IMR-90 (cell line): ENCODE data around the gene CEP95. TPM values are rescaled to one million over a fixed set of nuclear protein-coding genes. Genes with fewer than 3 reads are reported as not detected.

Source experiments
- ATAC-seq: fragments of 200-7000 bp; cut with Tn5 transposase; 2 replicates; pipeline ENCODE4 v1.9.1; 2020; ENCODE audit warnings: low read depth, mild to moderate bottlenecking, moderate library complexity
- BruUV-seq: library from RNA; stranded (reverse); fragments of 400-500 nt; replicated peaks from 2 replicates; lab custom pipeline; 2021; lab: Mats Ljungman, UMichigan
- CTCF ChIA-PET: fragments of 300-600 bp; formaldehyde crosslinking; extraction: SDS; loops from one replicate; lab custom pipeline; 2021; ENCODE audit warnings: antibody characterized with exemption; lab: Yijun Ruan, JAX
- POLR2A ChIA-PET: fragments of 300-600 bp; sonication (Branson Sonifier 250); formaldehyde crosslinking; loops from one replicate; lab custom pipeline; 2022; ENCODE audit warnings: antibody characterized with exemption; ENCODE audit not compliant: unreplicated experiment; lab: Charles Lee
- DNase-seq: peaks from one replicate; pipeline ENCODE4 v3.0.0; 2013
- H2AFZ ChIP-seq: replicated peaks from 2 replicates; pipeline ENCODE3; 2013; ENCODE audit warnings: low read length, mild to moderate bottlenecking; ENCODE audit not compliant: poor library complexity
- H2AK5ac ChIP-seq: 2 replicates; pipeline ENCODE4 v1.6.1; 2013; ENCODE audit warnings: low read depth, low read length, inconsistent platforms
- H2AK9ac ChIP-seq: replicated peaks from 2 replicates; pipeline ENCODE3; 2013; ENCODE audit warnings: mild to moderate bottlenecking, low read depth, low read length, moderate library complexity; ENCODE audit not compliant: poor library complexity
- H2BK120ac ChIP-seq: 2 replicates; pipeline ENCODE4 v1.6.1; 2013; ENCODE audit warnings: low read depth, low read length, inconsistent platforms
- H2BK15ac ChIP-seq: 3 replicates; pipeline ENCODE4 v1.6.1; 2013; ENCODE audit warnings: low read depth, low read length, inconsistent platforms
- H2BK20ac ChIP-seq: 2 replicates; pipeline ENCODE4 v1.6.1; 2013; ENCODE audit warnings: low read depth, mild to moderate bottlenecking, inconsistent platforms, low read length, moderate library complexity
- H2BK5ac ChIP-seq: 2 replicates; pipeline ENCODE4 v1.6.1; 2013; ENCODE audit warnings: mild to moderate bottlenecking, low read depth, low read length, inconsistent platforms; ENCODE audit not compliant: poor library complexity, severe bottlenecking
- H3K14ac ChIP-seq: replicated peaks from 2 replicates; pipeline ENCODE4 v1.6.1; 2013; ENCODE audit warnings: low read depth, low read length, inconsistent platforms
- H3K18ac ChIP-seq: 2 replicates; pipeline ENCODE4 v1.6.1; 2013; ENCODE audit warnings: low read depth, low read length, control low read depth
- H3K23ac ChIP-seq: 2 replicates; pipeline ENCODE4 v1.6.1; 2013; ENCODE audit warnings: low read depth, low read length, inconsistent platforms
- H3K27ac ChIP-seq: 2 replicates; pipeline ENCODE4 v1.5.1; 2013; ENCODE audit warnings: mild to moderate bottlenecking, control low read depth, low read length; ENCODE audit not compliant: insufficient read depth
- H3K27me3 ChIP-seq: 2 replicates; pipeline ENCODE4 v1.6.1; 2013; ENCODE audit warnings: low read length; ENCODE audit not compliant: control insufficient read depth, insufficient read depth
- H3K36me3 ChIP-seq: 2 replicates; pipeline ENCODE4 v1.6.1; 2013; ENCODE audit warnings: low read length, mixed read lengths; ENCODE audit not compliant: control insufficient read depth, insufficient read depth
- H3K4ac ChIP-seq: 2 replicates; pipeline ENCODE4 v1.6.1; 2013; ENCODE audit warnings: low read depth, low read length, inconsistent platforms
- H3K4me1 ChIP-seq: 2 replicates; pipeline ENCODE4 v1.6.1; 2013; ENCODE audit warnings: low read length, mixed read lengths; ENCODE audit not compliant: control insufficient read depth, insufficient read depth
- H3K4me2 ChIP-seq: 2 replicates; pipeline ENCODE4 v1.6.1; 2013; ENCODE audit warnings: low read depth, mild to moderate bottlenecking, control low read depth, low read length, moderate library complexity
- H3K4me3 ChIP-seq: 2 replicates; pipeline ENCODE4 v1.5.1; 2013; ENCODE audit warnings: low read depth, mild to moderate bottlenecking, control low read depth, low read length, moderate library complexity; ENCODE audit not compliant: insufficient read depth
- H3K56ac ChIP-seq: 2 replicates; pipeline ENCODE4 v1.6.1; 2013; ENCODE audit warnings: low read length, inconsistent platforms; ENCODE audit not compliant: insufficient read depth; ENCODE audit errors: extremely low read depth
- H3K79me1 ChIP-seq, 2 experiments: 2 replicates each; pipeline ENCODE4 v1.6.1; 2013; ENCODE audit warnings: low read length in 2 of 2, inconsistent platforms in 1 of 2, low read depth in 1 of 2
- H3K9ac ChIP-seq: 2 replicates; pipeline ENCODE4 v1.6.1; 2013; ENCODE audit warnings: low read depth, low read length, control low read depth
- H3K9me1 ChIP-seq: 2 replicates; pipeline ENCODE4 v1.6.1; 2013; ENCODE audit warnings: low read length, inconsistent platforms; ENCODE audit not compliant: insufficient read depth
- H3K9me3 ChIP-seq: 2 replicates; pipeline ENCODE4 v1.6.1; 2013; ENCODE audit warnings: low read length; ENCODE audit not compliant: control insufficient read depth, insufficient read depth
- H4K20me1 ChIP-seq: 2 replicates; pipeline ENCODE4 v1.6.1; 2013; ENCODE audit warnings: low read length, inconsistent platforms; ENCODE audit not compliant: insufficient read depth
- H4K5ac ChIP-seq: 2 replicates; pipeline ENCODE4 v1.6.1; 2013; ENCODE audit warnings: mild to moderate bottlenecking, low read depth, low read length, control low read depth
- H4K8ac ChIP-seq, 2 experiments: 2 replicates each; pipeline ENCODE4 v1.6.1; 2013; ENCODE audit warnings: low read depth in 2 of 2, low read length in 2 of 2, control low read depth in 1 of 2, inconsistent platforms in 1 of 2
- H4K91ac ChIP-seq: 2 replicates; pipeline ENCODE4 v1.6.1; 2013; ENCODE audit warnings: low read depth, low read length, inconsistent platforms; ENCODE audit not compliant: insufficient read depth
- CEBPB ChIP-seq: IDR thresholded peaks from 2 replicates; pipeline ENCODE4 v1.6.1; 2012; ENCODE audit warnings: low read depth, low read length, improper control_type of control experiment
- MAFK ChIP-seq: IDR thresholded peaks from 2 replicates; pipeline ENCODE4 v1.6.1; 2012; ENCODE audit warnings: low read depth, low read length, improper control_type of control experiment
- MAZ ChIP-seq: IDR thresholded peaks from 2 replicates; pipeline ENCODE4 v1.6.1; 2012; ENCODE audit warnings: low read depth, mild to moderate bottlenecking, low read length, improper control_type of control experiment, moderate library complexity, borderline replicate concordance
- MXI1 ChIP-seq: IDR thresholded peaks from 2 replicates; pipeline ENCODE4 v1.6.1; 2012; ENCODE audit warnings: low read depth, mild to moderate bottlenecking, low read length, moderate library complexity, borderline replicate concordance
- POLR2A ChIP-seq: IDR thresholded peaks from 2 replicates; pipeline ENCODE4 v1.6.1; 2012; ENCODE audit warnings: mild to moderate bottlenecking, low read depth, low read length
- RCOR1 ChIP-seq: IDR thresholded peaks from 2 replicates; pipeline ENCODE4 v1.6.1; 2012; ENCODE audit warnings: mild to moderate bottlenecking, low read length, improper control_type of control experiment; ENCODE audit not compliant: insufficient replicate concordance
- RFX5 ChIP-seq: IDR thresholded peaks from 2 replicates; pipeline ENCODE4 v1.8.0; 2012; ENCODE audit warnings: low read depth, mild to moderate bottlenecking, low read length, moderate library complexity
- WGBS, 2 experiments: methylation state at CpG; one replicate each; pipeline versions ENCODE4 v1.1.5 to v1.1.7; 2013; ENCODE audit warnings: missing lambda C conversion rate in 2 of 2; ENCODE audit not compliant: insufficient read length in 1 of 2; ENCODE audit errors: extremely low coverage in 2 of 2; 5-methylcytosine and 5-hydroxymethylcytosine counted together
- dilution Hi-C: fragments of 300-500 bp; cut with HindIII; formaldehyde crosslinking; loops from one replicate; pipeline ENCODE4 v1.14.3; 2018; ENCODE audit warnings: low sequenced_read_pairs; ENCODE audit not compliant: unreplicated experiment
- in situ Hi-C: fragments of 300-500 bp; cut with MboI; formaldehyde crosslinking; loops from 3 replicates; pipeline ENCODE4 v1.14.3; 2019; ENCODE audit warnings: low sequenced_read_pairs, inconsistent platforms, mixed read lengths
- intact Hi-C: fragments of 100-400 bp; cut with micrococcal nuclease; formaldehyde crosslinking; loops from 2 replicates; pipeline ENCODE4 v1.10.0; 2022
- polyA plus RNA-seq, 3 experiments: library from polyadenylated mRNA; depleted of rRNA; stranded (reverse); fragments of >200 nt; gene quantifications; 2 replicates each; pipeline ENCODE4 v1.2.3, GENCODE V29; 2012; ENCODE audit warnings: low replicate concordance in 1 of 3
- total RNA-seq: library from RNA; depleted of rRNA; stranded (reverse); fragments of >200 nt; gene quantifications from 2 replicates; pipeline ENCODE4 v1.2.3, GENCODE V29; 2012
- TF ChIP-seq, protein P1 (sequence below): fragments of 150-350 bp; IDR thresholded peaks from 2 replicates; pipeline ENCODE4 v1.6.1; 2017; ENCODE audit warnings: mild to moderate bottlenecking, antibody characterized with exemption, low read length, low read depth
- TF ChIP-seq, protein P2 (sequence below): conservative IDR thresholded peaks from 2 replicates; pipeline ENCODE4 v1.5.1; 2012; ENCODE audit warnings: mild to moderate bottlenecking, low read depth, low read length, improper control_type of control experiment

Gene CEP95
- total and polyA plus RNA-seq, 2 of the 4 experiments (the other 2 are of a cell fraction), result 6.1 to 13.6 TPM

DNA sequence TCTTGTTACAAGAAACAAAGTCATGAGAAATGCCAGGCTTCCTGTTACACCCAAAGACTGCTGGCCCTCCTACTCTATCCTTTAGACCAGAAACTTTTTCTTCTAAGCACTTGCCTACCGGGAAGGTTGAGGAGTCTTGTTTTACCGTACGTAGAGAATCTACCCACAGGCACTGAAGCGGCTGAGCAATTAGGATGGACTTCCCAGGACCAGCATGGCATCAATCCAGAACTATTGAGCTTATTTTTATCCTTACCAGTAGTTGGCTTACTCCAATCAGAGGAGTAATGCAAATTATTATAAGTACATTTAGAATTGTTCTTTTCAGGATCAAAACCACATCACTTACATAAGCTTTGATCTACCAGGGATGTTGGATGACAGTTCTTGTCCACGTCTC, 25.6 kb downstream of the CEP95 start:
- Histone ChIP-seq H2AK9ac (no peak overlapping the region), H2BK120ac (no peak overlapping the region), H3K27me3 (no peaks in the 10 kb centered on the region), H4K5ac (no peak overlapping the region), H2BK20ac (no peak overlapping the region), H2AK5ac (no peak overlapping the region), H2BK5ac (no peak overlapping the region), H3K27ac (no peak overlapping the region), H3K18ac (no peak overlapping the region), H3K14ac (no peak overlapping the region; the same call in 1 of the 2 replicates), H3K4me1 (no peaks in the 10 kb centered on the region), H2AFZ (no peak overlapping the region), H3K4ac (no peak overlapping the region), H3K9ac (no peak overlapping the region), H4K20me1 (peaks cover 46% of the 10 kb centered on the region), H3K9me3 (no peaks in the 10 kb centered on the region), H3K4me3 (no peak overlapping the region), H3K56ac (no peak overlapping the region), H3K23ac (no peak overlapping the region; the same call in 1 of the 2 replicates), H3K36me3 (peaks cover 47% of the 10 kb centered on the region), H4K91ac (no peak overlapping the region), H3K9me1 (peaks cover 15% of the 10 kb centered on the region; the same call in 1 of the 2 replicates), H3K79me1 (peaks cover under 1 to 43% of the 10 kb centered on the region in 2 experiments; a peak in 3 of 4 replicates), H3K4me2 (no peak overlapping the region), H2BK15ac (no peak overlapping the region), H4K8ac (peak overlapping the region in 1 of 2 experiments; percentile 22; a peak in 2 of 4 replicates)
- DNase-seq (no peak), ATAC-seq (no peak; the same call in 1 of the 2 replicates)
- TF ChIP-seq MXI1, result no peak
- peak; percentile 41; the same call in 1 of the 2 replicates for TF ChIP-seq POLR2A
- TF ChIP-seq MAZ, result no peak
- TF ChIP-seq CEBPB, result no peak
- no peak for TF ChIP-seq RFX5
- TF ChIP-seq, protein P1, sequence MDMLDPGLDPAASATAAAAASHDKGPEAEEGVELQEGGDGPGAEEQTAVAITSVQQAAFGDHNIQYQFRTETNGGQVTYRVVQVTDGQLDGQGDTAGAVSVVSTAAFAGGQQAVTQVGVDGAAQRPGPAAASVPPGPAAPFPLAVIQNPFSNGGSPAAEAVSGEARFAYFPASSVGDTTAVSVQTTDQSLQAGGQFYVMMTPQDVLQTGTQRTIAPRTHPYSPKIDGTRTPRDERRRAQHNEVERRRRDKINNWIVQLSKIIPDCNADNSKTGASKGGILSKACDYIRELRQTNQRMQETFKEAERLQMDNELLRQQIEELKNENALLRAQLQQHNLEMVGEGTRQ, result no peak
- TF ChIP-seq, protein P2, sequence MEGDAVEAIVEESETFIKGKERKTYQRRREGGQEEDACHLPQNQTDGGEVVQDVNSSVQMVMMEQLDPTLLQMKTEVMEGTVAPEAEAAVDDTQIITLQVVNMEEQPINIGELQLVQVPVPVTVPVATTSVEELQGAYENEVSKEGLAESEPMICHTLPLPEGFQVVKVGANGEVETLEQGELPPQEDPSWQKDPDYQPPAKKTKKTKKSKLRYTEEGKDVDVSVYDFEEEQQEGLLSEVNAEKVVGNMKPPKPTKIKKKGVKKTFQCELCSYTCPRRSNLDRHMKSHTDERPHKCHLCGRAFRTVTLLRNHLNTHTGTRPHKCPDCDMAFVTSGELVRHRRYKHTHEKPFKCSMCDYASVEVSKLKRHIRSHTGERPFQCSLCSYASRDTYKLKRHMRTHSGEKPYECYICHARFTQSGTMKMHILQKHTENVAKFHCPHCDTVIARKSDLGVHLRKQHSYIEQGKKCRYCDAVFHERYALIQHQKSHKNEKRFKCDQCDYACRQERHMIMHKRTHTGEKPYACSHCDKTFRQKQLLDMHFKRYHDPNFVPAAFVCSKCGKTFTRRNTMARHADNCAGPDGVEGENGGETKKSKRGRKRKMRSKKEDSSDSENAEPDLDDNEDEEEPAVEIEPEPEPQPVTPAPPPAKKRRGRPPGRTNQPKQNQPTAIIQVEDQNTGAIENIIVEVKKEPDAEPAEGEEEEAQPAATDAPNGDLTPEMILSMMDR, result no peak
- no peak for TF ChIP-seq MAFK
- TF ChIP-seq RCOR1, result no peak
- in situ Hi-C loops, result no loop called here
- POLR2A ChIA-PET, result no interaction called here
- dilution Hi-C loops, result no loop called here
- no CpG with 5 or more reads among the region's 5 CpGs for WGBS, 2 experiments
- CTCF ChIA-PET, result interaction anchor here (0.6 kb wide), 1 partner anchor 81 kb away, joined by 3 read pairs; no protein-coding TSS in a partner anchor
- intact Hi-C loops, result no loop called here
- BruUV-seq, result no TSS peak
